Activated CD8-positive, alpha-beta memory T cell treated with anti-CD3 and anti-CD28 coated beads, Interleukin-2, amount 50 U/mL, for 24 hours (primary cell): ENCODE results near the gene PLXNB2.

Source experiments
- DNase-seq: peaks from one replicate; pipeline ENCODE4 v3.0.0-alpha.2; 2020; ENCODE audit errors: extremely low read depth

Gene PLXNB2

DNA sequence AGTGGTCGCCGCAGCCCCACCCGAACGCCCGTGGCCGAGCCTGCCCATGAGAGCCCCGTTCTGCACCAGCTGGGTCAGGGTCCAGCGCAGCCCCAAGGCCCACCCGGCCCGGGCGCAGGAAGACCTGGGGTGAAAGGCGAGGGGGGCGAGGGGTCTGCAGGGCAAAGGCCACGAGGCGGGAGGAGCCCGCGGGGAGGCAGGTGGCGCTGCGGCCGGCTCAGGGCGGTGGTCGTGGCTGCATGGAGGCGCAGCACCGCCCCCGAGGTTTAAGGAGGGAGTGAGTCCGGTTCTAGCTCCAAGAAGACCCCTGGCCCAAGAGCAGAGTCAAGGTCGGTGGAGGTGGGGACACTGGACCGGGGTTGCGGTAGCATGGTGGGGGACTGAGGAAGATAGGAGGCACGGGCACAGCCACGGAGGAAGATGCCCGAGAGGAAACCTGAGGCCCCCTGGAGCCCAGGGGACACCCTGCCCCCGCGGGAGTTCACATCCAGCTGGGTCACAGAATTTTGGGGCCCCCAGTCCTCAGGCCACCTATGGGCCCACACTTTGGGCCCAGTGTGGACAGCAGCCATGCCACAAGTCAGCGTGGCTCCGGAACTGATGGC lies 55.9 kb downstream of the PLXNB2 start:
- DNase-seq, result no peak

GRCh38 chr22:50250555-50251476 lies 56.6 kb downstream of the PLXNB2 start, which contains the start of gene HDAC10:
Gene HDAC10 (minus strand): TSS chr22:50251265. CDS start chr22:50251032, 233 bp downstream.
- no peak for DNase-seq

- no peak for DNase-seq
Observed at GRCh38 chr22:50250249-50250554, 57.2 kb downstream of the PLXNB2 start.

DNA sequence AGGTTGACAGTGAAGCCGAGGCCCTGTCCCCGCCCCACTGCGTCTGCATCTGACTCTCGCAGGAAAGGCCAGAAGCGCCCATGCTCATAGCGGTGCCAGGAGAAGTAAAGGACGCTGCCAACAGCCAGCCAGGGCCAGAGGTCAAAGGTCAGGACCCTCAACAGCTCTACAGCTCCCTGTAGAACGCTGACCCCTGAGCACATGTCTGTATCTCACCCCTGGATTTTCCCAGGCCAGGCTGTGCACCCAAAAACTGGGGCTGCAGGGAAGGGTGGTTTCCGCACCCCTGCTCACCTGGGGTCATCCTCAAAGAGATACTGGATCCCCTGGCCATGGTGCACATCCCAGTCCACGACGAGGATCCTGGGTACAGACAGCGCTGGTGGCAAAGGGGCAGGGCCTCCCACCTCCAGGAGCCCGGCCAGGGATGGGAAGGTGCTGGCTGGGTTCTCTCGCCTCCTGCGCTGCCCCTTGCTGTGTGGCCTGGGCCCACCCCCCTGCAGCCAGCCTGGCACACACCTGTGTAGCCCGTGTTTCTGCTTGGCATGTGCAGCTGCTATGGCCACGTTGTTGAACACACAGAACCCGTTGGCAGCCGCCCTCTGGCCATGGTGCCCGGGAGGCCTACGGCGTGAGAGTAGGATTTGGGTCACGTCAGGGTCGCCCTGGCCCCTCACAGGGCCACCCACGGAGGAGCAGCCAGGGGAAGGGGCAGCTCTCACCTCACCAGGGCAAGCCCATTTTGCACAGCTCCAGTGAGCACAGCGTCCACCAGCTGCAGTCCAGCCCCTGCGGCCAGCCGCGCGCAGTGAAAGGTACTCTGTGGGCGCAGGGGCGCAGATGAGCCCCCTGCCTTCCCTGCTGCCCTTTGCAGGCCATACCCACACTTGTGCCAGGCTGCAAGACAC lies 57.9 kb downstream of the PLXNB2 start:
- DNase-seq, result no peak

DNA sequence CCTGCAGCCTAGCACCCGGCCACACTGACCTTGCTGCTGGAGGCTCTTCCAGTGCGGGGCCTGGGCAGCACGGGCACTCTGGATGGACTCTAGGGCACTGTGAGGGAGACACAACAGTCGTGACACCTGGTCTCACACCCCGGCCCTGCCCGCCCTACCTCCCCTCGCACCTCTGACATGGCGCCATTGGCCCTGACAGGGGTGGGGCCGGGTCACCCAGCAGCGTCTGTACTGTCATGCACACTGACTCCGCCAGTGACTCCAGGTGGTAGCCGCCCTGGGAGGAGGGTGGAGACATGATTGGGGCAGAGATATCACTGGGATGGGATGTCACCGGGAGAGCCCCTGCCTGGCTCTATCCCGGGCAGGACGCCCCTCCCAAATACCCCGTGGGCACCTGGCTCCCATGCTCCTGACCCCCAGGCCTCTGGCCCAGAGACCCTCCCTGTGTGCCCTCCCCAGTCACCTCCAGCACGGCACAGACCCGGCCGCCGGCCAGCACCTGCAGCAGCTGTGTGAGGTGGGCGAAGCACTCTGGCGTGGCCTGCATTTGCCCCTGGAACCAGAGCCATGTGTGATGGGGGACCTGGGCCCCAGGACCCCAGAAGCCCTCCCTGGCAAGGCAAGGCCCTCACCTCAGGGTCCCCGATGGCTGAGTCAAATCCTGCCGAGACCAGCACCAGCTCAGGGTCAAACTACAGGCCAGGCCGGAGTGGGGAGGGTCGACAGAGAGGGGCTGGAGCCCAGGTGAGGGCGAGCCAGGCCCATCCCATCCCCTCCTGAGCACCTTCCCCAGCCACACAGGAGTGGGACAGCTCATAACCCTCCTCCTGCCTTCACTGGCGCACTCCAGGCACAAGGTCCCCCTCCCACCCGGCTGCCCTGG lies 59.0 kb downstream of the PLXNB2 start:
- no peak for DNase-seq

- DNase-seq, result no peak
Observed at GRCh38 chr22:50247748-50248147, 59.7 kb downstream of the PLXNB2 start.

DNA sequence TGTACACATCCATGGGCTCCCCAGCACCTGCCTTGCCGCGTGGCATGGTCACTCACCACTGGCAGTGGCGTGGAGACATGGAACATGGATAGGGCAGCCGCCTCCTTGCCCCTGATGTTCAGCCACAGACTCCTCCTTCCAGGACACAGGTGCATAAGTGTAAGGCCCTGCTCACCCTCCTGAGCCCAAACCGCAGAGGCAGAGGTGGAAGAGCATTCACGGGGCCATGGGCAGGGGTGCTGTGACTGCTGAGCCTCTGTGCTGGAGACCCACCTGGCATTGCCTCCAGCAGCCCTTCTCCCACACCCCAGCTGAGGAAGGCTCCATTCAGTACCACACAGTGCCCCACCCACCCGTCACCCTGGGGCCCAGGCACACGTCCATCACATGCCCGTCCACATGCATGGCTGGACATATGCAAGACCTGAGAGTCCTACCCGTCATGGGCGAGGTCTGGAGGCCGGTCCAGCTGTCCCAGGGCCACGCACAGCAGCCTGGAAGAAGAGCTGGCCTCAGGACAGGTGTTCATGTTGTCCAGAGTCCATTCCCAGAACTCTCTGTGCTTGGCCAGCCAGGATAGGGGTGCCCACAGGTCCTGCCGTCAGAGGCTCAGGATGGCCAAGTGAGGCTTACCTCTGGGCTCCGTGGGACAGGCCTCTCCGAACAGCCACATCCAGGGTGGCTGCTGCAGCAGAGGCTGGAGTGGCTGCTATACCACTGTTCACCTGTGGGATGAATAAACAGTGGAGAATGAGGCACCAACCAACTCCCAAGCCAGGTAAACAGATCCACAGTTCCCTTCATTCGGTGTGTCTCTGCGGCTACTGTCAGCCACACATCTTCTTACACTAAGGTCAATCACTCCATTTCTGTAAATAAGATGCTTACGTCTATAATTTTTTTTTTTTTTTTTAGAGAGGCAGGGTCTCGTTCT lies 60.9 kb downstream of the PLXNB2 start:
- no peak for DNase-seq

DNA sequence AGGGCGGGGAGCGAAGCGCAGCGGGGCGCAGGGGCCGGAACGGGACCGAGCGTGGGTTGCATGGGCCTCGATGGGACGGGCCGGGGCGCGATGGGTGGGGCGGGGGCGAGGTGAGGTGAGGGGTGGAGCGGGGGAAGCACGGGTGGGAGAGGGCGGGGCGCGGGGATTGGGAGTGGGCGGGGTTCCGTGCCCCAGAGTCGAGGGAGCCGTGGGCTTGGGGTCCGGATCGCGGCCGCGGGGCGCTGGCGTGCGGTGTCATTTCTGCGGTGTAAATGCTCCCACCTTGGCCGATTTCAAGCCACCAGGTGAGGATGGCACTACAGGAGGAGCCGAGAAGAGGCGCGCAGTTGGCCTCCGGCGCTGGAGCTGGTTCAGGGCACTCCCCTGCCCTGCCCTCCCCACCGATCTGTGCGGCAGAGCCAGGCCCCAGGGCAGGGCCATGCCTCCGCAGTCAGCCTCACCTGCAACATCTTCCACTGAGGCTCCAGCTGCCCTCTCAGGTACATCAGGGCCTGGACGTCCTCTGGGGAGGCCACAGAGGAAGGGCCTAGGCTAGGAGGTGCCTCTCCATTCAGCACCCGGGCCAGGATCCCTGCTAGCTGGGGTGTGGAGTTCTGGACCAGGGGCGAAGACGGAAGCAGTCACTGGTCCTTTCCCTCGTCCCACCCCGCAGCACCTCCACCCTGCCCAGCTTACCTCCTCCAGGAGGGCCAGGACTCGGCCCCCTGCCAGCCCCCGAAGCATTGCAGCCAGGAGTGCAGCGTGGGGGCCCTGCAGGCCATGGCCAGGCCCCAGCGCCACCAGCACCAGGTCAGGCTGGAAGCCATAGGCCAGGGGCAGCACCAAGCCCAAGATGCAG lies 62.0 kb downstream of the PLXNB2 start:
- DNase-seq, result no peak

DNA sequence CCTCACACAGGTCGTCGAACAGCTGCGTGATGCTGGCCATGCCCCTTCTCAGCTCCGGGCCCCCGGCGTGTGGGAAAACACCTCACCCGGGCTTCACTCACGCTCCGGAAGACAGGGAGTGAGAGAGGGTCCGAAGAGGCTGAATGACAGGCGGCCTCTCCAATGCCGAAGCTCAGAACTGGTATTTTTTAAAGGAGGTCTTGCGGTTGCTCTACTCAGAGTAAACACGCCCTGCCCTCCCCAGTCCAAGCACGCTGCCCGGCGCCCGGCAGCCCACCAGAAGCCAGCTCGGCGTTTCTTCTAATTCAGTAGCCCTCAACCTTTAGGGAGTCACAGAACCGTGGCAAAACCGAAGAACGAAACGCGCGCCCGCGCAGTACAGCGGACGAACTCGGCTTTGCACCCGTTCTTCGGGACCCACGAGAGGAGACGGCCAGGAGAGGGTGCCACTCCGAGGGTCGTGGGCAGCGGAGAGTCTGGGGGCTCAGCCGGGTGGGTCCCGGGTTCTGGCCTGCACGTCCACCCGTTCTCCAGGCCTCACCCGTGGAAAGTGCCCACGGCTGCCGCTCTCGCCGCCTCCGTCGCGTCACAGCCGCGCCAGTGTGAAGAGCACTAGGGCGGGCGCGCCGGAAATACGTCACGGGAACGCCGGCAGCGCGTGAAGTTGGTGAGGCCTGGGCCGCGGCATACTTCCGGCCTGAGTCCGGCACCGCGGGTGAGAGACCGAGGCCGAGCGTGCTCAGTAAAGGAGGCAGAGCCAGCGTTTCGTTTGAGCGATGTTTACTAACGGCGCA lies 62.8 kb downstream of the PLXNB2 start, which contains the start of gene TUBGCP6:
Gene TUBGCP6, minus strand, starts transcription at position 604 of the 794 bp plus-strand sequence. Its CDS starts 564 bp downstream, at position 40.
- DNase-seq, result peak; percentile 76

DNA sequence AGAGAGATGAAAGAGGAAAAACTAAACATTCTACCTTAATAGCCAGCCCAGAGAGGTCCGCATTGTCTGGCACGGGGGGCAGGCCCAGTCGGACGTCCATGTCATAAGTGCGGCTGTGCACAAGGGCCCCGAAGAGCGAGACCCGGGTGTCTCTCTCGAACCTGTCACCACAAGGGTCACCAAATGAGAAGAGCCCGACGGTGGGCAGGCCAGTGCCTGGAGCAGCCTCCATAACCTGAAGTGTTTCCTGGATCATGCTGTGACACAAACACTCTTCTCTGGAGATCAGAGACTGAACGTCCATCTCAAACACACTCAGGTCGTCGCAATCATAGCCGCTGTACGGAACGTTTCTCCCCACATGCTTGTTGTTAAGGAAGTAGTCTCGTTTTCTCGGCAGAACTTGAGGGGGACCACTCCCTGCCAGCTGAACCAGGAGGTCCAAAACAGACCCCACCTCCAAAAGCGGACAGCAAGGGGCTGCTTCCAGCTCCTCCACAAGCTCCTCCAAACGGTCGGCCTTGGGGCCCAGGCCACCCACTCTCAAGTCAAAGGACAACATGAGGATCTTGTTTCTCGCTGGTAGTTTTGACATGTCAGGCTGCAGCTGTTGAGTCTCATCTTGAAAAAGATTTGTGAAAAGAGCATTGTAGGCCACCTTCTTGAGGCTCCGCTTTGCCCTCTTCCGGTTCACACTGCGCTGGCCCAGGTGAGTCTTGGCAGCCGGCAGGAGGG lies 63.6 kb downstream of the PLXNB2 start:
- DNase-seq, result no peak

DNA sequence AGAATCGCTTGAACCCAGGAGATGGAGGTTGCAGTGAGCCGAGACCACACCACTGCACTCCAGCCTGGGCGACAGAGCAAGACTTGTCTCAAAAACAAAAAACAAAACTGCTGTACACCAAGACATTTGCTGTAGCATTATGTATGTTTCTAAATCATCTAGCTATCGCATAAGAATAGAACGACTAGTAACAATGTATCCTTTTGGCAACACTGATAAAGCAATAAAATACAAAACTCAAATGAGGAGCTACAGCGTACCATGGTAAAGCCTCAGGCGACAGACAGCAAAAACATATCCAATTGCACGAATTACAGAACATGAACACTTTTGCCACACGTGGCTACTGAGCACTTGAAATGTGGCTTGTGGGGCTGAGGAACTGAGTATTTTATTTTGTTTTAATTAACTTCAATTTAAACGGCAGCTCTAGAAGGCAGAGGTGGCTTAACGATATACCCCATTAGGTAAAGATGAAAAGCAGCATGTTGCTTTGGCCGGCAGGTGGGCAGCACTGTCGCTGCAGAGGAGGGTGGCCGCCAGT lies 65.0 kb downstream of the PLXNB2 start:
- DNase-seq, result no peak

GRCh38 chr22:50238755-50239154 lies 68.7 kb downstream of the PLXNB2 start:
- DNase-seq, result no peak

GRCh38 chr22:50236731-50237409 lies 70.6 kb downstream of the PLXNB2 start:
- no peak for DNase-seq

- DNase-seq, result no peak
Observed at GRCh38 chr22:50233223-50233622, 74.2 kb downstream of the PLXNB2 start.

- no peak for DNase-seq
Observed at GRCh38 chr22:50232481-50233151, 74.8 kb downstream of the PLXNB2 start.

GRCh38 chr22:50229370-50229769 lies 78.1 kb downstream of the PLXNB2 start:
- DNase-seq, result no peak
